MCF 10A (cell line): ENCODE data around the gene HOOK1. TPM values are rescaled to one million over a fixed set of nuclear protein-coding genes. Genes with fewer than 3 reads are reported as not detected.

ENCODE experiments used
- BruUV-seq: library from RNA; stranded (reverse); fragments of 400-500 nt; replicated peaks from 2 replicates; lab custom pipeline; 2021; lab: Mats Ljungman, UMichigan
- CTCF ChIA-PET: fragments of 300-600 bp; sonication (Branson Sonifier 250); formaldehyde crosslinking; extraction: SDS; loops from one replicate; lab custom pipeline; 2021; ENCODE audit warnings: antibody characterized with exemption, inconsistent platforms; lab: Yijun Ruan, JAX
- POLR2A ChIA-PET: fragments of 300-600, 350-650 bp; sonication (Branson Sonifier 250); formaldehyde crosslinking; extraction: SDS; loops from one replicate; lab custom pipeline; 2020; ENCODE audit warnings: antibody characterized with exemption, inconsistent platforms; lab: Yijun Ruan, JAX
- DNase-seq: peaks from one replicate; pipeline ENCODE4 v3.0.0-alpha.2; 2018; ENCODE audit not compliant: unreplicated experiment
- H3K27ac Mint-ChIP-seq: one replicate; pipeline ENCODE4 v1.8.0; 2022; ENCODE audit warnings: mild to moderate bottlenecking, low read depth, mixed read lengths; ENCODE audit not compliant: unreplicated experiment
- H3K27me3 Mint-ChIP-seq: one replicate; pipeline ENCODE4 v1.8.0; 2022; ENCODE audit warnings: mixed read lengths; ENCODE audit not compliant: insufficient read depth, unreplicated experiment
- H3K36me3 Mint-ChIP-seq: one replicate; pipeline ENCODE4 v1.8.0; 2022; ENCODE audit warnings: mild to moderate bottlenecking, moderate library complexity, mixed read lengths; ENCODE audit not compliant: insufficient read depth, unreplicated experiment
- H3K4me1 Mint-ChIP-seq: one replicate; pipeline ENCODE4 v1.8.0; 2022; ENCODE audit warnings: mixed read lengths; ENCODE audit not compliant: insufficient read depth, unreplicated experiment
- H3K4me3 Mint-ChIP-seq: one replicate; pipeline ENCODE4 v1.8.0; 2022; ENCODE audit warnings: mild to moderate bottlenecking, moderate library complexity, mixed read lengths; ENCODE audit not compliant: unreplicated experiment
- H3K9me3 Mint-ChIP-seq: one replicate; pipeline ENCODE4 v1.8.0; 2022; ENCODE audit warnings: mixed read lengths; ENCODE audit not compliant: unreplicated experiment
- CTCF ChIP-seq: fragments of 200-600 bp; IDR thresholded peaks from one replicate; pipeline ENCODE4 v1.8.0; 2022; ENCODE audit warnings: antibody characterized with exemption, mild to moderate bottlenecking; ENCODE audit not compliant: unreplicated experiment
- intact Hi-C: fragments of 100-400 bp; cut with micrococcal nuclease; formaldehyde crosslinking; loops from 2 replicates; pipeline ENCODE4 v1.14.1; 2022
- total RNA-seq: library from RNA; stranded (reverse); gene quantifications from 2 replicates; pipeline ENCODE4 v1.2.3, GENCODE V29; 2022

Gene HOOK1
- total RNA-seq, 1 experiment from 2014 or later, result 25.0 TPM

- H3K36me3 Mint-ChIP-seq, result no peaks in the 10 kb centered on the region
- TF ChIP-seq CTCF, result no peak
- ChIA-PET POLR2A (interaction anchor here (0.7 to 2.7 kb wide), 2 partner anchors 9 to 11 kb away, joined by 3 to 10 read pairs; partner anchors contain the start of gene HOOK1), CTCF (interaction anchor here (0.7 to 0.8 kb wide), 2 partner anchors 9 to 11 kb away, joined by 3 to 6 read pairs; partner anchors contain the start of gene HOOK1)
- no peaks in the 10 kb centered on the region for H3K9me3 Mint-ChIP-seq
- intact Hi-C loops, result no loop called here
- no TSS peak for BruUV-seq
- no peaks in the 10 kb centered on the region for H3K27me3 Mint-ChIP-seq
- no peak overlapping the region for H3K27ac Mint-ChIP-seq
- no peak for DNase-seq
- H3K4me3 Mint-ChIP-seq, result no peak overlapping the region
- H3K4me1 Mint-ChIP-seq, result no peaks in the 10 kb centered on the region
Measured at GRCh38 chr1:59805554-59805953, 9.2 kb upstream of the HOOK1 start.

- Mint-ChIP-seq H3K27ac (no peak overlapping the region), H3K9me3 (no peaks in the 10 kb centered on the region), H3K4me3 (no peak overlapping the region), H3K27me3 (no peaks in the 10 kb centered on the region), H3K36me3 (peaks cover 6% of the 10 kb centered on the region), H3K4me1 (peaks cover 5% of the 10 kb centered on the region)
- ChIA-PET POLR2A (interaction anchor here (0.6 to 4.0 kb wide), 11 partner anchors 9 to 1034 kb away, joined by 3 to 88 read pairs (median 4); no protein-coding TSS in a partner anchor), CTCF (interaction anchor here (0.5 to 1.1 kb wide), 7 partner anchors 9 to 1833 kb away, joined by 3 to 4 read pairs (median 3); no protein-coding TSS in a partner anchor)
- no TSS peak for BruUV-seq
- TF ChIP-seq CTCF, result no peak
- DNase-seq, result peak; percentile 98
- intact Hi-C loops, result no loop called here
Measured at GRCh38 chr1:59814180-59814900, 409 bp upstream of the HOOK1 start.

GRCh38 chr1:59815892-59816291 lies 1.1 kb downstream of the HOOK1 start:
- H3K27ac Mint-ChIP-seq, result no peak overlapping the region
- ChIA-PET POLR2A (interaction anchor here (0.8 to 4.0 kb wide), 7 partner anchors 10 to 1035 kb away, joined by 3 to 88 read pairs (median 10); no protein-coding TSS in a partner anchor), CTCF (interaction anchor here (0.8 to 1.0 kb wide), 2 partner anchors 55 to 132 kb away, joined by 3 read pairs; no protein-coding TSS in a partner anchor)
- H3K4me1 Mint-ChIP-seq, result peaks cover 19% of the 10 kb centered on the region
- no peaks in the 10 kb centered on the region for H3K9me3 Mint-ChIP-seq
- peak; percentile 9 for DNase-seq
- H3K4me3 Mint-ChIP-seq, result no peak overlapping the region
- intact Hi-C loops, result loop anchor here (5.0 kb wide), 1 partner anchor 111 kb away; the partner anchor contains the start of gene CYP2J2
- no peaks in the 10 kb centered on the region for H3K27me3 Mint-ChIP-seq
- no peak for TF ChIP-seq CTCF
- peaks cover 6% of the 10 kb centered on the region for H3K36me3 Mint-ChIP-seq
- no TSS peak for BruUV-seq

GRCh38 chr1:59816318-59816878 lies 1.6 kb downstream of the HOOK1 start:
- CTCF ChIA-PET, result interaction anchor here (1.0 kb wide), 1 partner anchor 55 kb away, joined by 3 read pairs; no protein-coding TSS in a partner anchor
- H3K4me1 Mint-ChIP-seq, result peaks cover 21% of the 10 kb centered on the region
- H3K36me3 Mint-ChIP-seq, result peaks cover under 1% of the 10 kb centered on the region
- TSS peak; percentile 23 for BruUV-seq
- H3K9me3 Mint-ChIP-seq, result no peaks in the 10 kb centered on the region
- intact Hi-C loops, result loop anchor here (5.0 kb wide), 1 partner anchor 111 kb away; the partner anchor contains the start of gene CYP2J2
- H3K4me3 Mint-ChIP-seq, result no peak overlapping the region
- H3K27me3 Mint-ChIP-seq, result no peaks in the 10 kb centered on the region
- DNase-seq, result no peak
- no peak for TF ChIP-seq CTCF
- POLR2A ChIA-PET, result interaction anchor here (0.5 to 4.0 kb wide), 5 partner anchors 11 to 110 kb away, joined by 3 to 88 read pairs (median 3); no protein-coding TSS in a partner anchor
- H3K27ac Mint-ChIP-seq, result no peak overlapping the region
